Mucosa of descending colon (tissue), 3 donors: Measurements from ENCODE around the gene TTYH3. TPM values are rescaled to one million over a fixed set of nuclear protein-coding genes. Genes with fewer than 3 reads are reported as not detected.
"Not testable (repeated sequence)": the region's sequence is repeated elsewhere in the genome, so short reads cannot be mapped to it uniquely, and the experiment has no call there.

Experiments
- ATAC-seq: fragments of 200-7000 bp; cut with Tn5 transposase; one replicate; pipeline ENCODE4 v1.9.1; 2020; ENCODE audit warnings: mild to moderate bottlenecking, moderate library complexity
- DNase-seq, 3 donors: peaks; one replicate each; pipeline ENCODE4 v3.0.0-alpha.2; 2020
- H3K36me3 ChIP-seq: fragments of 200-600 bp; one replicate; pipeline ENCODE4 v1.8.0; 2021; ENCODE audit warnings: low read depth, mild to moderate bottlenecking
- H3K4me1 ChIP-seq: fragments of 200-600 bp; one replicate; pipeline ENCODE4 v1.8.0; 2021; ENCODE audit warnings: low read depth, mild to moderate bottlenecking
- H3K4me3 ChIP-seq: fragments of 200-600 bp; one replicate; pipeline ENCODE4 v1.8.0; 2021; ENCODE audit warnings: mild to moderate bottlenecking
- H3K9me3 ChIP-seq: fragments of 200-600 bp; one replicate; pipeline ENCODE4 v1.8.0; 2021; ENCODE audit warnings: mild to moderate bottlenecking
- intact Hi-C, 2 donors: fragments of 100-400 bp; cut with DNase I in 1 of 2; cut with micrococcal nuclease in 1 of 2; formaldehyde crosslinking; loops; one replicate each; pipeline versions ENCODE4 v1.11.0 to v1.11.1; 2022; cut with DNase I, micrococcal nuclease
- total RNA-seq, 3 donors: library from RNA; stranded (reverse); fragmentation: NEBNext Ultra II Directional in 2 of 3; extraction: Animal tissue kit (Norgen Biotek cat#: 25700) in 2 of 3; gene quantifications; one replicate each; pipeline versions ENCODE4 v1.2.1 to v1.2.4, GENCODE V29; 2021 to 2023
- TF ChIP-seq, protein P1 (sequence below): fragments of 200-600 bp; IDR thresholded peaks from one replicate; pipeline ENCODE4 v1.8.0; 2022; ENCODE audit warnings: antibody characterized with exemption, mild to moderate bottlenecking
- donor health status: DM: no; HTN: no; CAD: no; lungs with moderate emphysema.
- donor health status: DM: no; HTN: no; CAD: no.
- donor health status: DM: no; HTN: yes; CAD: no.

Gene TTYH3
- total RNA-seq, 3 donors from 2014 or later, result 23.4 to 63.7 (median 32.1) TPM

DNA sequence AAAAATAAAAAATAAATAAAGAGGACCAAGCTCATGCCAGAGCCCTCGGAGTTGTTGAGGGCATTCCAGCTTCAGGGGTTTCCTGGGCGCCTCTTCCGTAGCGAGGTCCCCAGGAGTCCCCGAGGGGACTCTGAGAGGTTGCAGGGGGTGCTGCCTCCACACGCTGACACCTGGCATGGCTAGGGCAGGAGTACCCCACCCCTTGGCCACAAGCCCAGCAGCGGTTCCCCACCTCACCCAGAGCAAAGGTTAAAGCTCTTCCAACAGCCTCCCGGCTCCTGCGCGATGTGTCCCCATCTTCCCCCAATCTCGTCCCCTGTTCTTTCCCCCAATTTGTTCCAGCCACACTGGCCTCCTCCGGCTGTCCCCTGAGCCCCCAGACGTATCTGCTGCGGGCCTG, 60.8 kb downstream of the TTYH3 start:
- peaks cover 11% of the 10 kb centered on the region for H3K4me1 ChIP-seq
- H3K4me3 ChIP-seq, result no peak overlapping the region
- TF ChIP-seq, protein P1, sequence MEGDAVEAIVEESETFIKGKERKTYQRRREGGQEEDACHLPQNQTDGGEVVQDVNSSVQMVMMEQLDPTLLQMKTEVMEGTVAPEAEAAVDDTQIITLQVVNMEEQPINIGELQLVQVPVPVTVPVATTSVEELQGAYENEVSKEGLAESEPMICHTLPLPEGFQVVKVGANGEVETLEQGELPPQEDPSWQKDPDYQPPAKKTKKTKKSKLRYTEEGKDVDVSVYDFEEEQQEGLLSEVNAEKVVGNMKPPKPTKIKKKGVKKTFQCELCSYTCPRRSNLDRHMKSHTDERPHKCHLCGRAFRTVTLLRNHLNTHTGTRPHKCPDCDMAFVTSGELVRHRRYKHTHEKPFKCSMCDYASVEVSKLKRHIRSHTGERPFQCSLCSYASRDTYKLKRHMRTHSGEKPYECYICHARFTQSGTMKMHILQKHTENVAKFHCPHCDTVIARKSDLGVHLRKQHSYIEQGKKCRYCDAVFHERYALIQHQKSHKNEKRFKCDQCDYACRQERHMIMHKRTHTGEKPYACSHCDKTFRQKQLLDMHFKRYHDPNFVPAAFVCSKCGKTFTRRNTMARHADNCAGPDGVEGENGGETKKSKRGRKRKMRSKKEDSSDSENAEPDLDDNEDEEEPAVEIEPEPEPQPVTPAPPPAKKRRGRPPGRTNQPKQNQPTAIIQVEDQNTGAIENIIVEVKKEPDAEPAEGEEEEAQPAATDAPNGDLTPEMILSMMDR, result no peak
- ATAC-seq (peak; percentile 22), DNase-seq (no peak)
- H3K9me3 ChIP-seq, result no peaks in the 10 kb centered on the region
- intact Hi-C loops, result no loop called here
- no peaks in the 10 kb centered on the region for H3K36me3 ChIP-seq

DNA sequence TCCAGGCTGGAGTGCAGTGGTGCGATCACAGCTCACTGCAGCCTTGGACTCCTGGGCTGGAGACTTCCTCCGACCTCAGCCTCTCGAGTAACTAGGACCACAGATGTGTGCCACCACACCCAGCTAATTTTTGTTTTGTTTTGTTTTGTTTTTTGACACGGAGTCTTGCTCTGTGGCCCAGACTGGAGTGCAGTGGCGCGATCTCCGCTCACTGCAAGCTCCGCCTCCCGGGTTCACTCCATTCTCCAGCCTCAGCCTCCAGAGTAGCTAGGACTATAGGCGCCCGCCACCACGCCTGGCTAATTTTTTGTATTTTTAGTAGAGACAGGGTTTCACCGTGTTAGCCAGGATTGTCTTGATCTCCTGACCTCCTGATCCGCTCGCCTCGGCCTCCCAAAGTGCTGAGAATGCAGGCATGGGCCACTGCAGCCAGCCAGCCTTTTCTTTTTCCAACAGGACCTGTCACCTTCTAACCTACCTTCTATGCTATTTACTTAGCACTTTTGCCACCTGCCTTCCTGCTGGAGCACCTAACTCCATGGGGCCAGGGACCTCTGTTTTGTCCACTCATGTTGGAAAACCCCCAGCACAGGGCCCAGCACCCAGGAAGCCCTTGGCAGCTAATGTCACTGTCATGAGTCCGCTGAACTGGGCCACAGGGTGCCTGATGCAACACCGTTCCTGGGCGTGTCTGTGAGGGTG, 61.8 kb downstream of the TTYH3 start:
- intact Hi-C loops, H3K4me1 ChIP-seq, ATAC-seq, H3K9me3 ChIP-seq, H3K4me3 ChIP-seq, DNase-seq, H3K36me3 ChIP-seq: not testable (repeated sequence)

DNA sequence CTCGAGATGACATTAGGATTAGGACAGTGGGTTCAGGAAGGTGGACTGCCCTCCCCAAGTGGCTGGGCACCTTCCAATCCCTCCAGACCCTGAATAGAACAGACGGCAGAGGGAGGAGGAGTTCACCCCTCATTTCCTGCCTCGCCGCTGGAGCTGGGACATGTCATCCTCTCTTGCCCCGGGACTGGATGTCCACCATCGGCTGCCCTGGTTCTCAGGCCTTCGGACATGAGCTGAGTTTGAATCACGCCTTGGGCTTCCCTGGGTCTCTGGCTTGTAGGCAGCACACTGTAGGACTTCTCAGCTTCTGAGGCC, 62.3 kb downstream of the TTYH3 start:
- H3K36me3 ChIP-seq, H3K4me1 ChIP-seq, H3K4me3 ChIP-seq, ATAC-seq, H3K9me3 ChIP-seq, intact Hi-C loops, DNase-seq: not testable (repeated sequence)

DNA sequence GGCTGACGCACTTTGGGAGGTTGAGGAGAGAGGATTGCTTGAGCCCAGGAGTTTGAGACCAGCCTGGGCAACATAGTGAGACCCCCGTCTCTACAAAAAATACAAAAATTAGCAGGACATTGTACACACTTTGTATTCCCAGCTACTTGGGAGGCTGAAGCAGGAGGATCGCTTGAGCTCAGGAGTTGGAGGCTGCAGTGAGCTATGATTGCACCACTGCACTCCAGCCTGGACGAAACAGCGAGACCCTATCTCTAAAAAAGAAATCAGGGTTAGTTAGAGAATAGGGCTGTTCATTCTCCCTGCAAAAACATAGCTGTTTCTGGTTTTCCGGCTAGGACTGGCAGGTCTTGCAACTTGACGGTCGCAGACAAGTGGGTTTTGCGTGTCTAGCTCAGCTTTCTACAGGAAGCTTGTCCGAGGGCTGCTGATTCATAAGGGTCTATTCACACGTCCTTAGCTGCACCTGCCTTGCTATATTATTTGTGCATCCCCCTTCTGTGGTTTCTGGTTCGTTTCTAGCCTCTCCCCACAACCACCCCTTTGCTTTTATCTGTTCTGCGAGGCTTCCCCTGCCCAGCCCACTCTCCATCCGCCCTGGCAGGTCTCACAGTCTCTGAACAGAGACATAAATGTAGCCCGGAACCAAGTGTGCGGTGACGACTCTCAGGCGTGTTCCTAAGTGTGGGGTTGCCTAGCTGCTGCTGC, 66.9 kb downstream of the TTYH3 start:
- Histone ChIP-seq H3K4me1 (no peaks in the 10 kb centered on the region), H3K36me3 (no peaks in the 10 kb centered on the region), H3K9me3 (no peaks in the 10 kb centered on the region), H3K4me3 (no peak overlapping the region)
- ATAC-seq (peak; percentile 67), DNase-seq (no peak)
- TF ChIP-seq, protein P1, result no peak
- intact Hi-C loops, result no loop called here

DNA sequence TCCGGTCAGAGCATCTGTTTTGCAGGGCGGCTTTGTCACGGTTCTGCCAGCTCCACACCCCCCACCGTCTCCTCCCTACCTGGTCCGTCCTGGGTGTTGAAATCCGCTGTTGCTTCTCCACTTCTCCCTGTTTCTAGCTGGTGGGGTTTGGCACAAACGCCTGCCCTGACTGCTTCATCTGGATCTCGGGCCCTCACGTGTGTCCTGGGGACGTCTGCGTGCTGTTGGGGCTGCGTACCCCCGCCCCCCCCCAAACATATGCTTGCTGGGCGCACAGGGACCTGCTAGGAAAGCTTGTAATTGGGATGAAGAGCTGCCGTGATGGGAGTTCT, 67.5 kb downstream of the TTYH3 start:
- TF ChIP-seq, protein P1, result no peak
- DNase-seq (no peak), ATAC-seq (no peak)
- Histone ChIP-seq H3K4me1 (no peaks in the 10 kb centered on the region), H3K4me3 (no peak overlapping the region), H3K36me3 (no peaks in the 10 kb centered on the region), H3K9me3 (no peaks in the 10 kb centered on the region)
- intact Hi-C loops, result no loop called here

GRCh38 chr7:2700141-2700850, 68.5 kb downstream of the TTYH3 start:
- Histone ChIP-seq H3K4me3 (no peak overlapping the region), H3K9me3 (no peaks in the 10 kb centered on the region), H3K36me3 (no peaks in the 10 kb centered on the region), H3K4me1 (no peaks in the 10 kb centered on the region)
- intact Hi-C loops, result no loop called here
- DNase-seq, result no peak
- ATAC-seq, result no peak
- TF ChIP-seq, protein P1, result no peak
